SK-N-SH (cell line): ENCODE measurements around the gene PPARGC1A. TPM values are rescaled to one million over a fixed set of nuclear protein-coding genes. Genes with fewer than 3 reads are reported as not detected.

ENCODE experiments used
- CTCF ChIA-PET: fragments of 300-600, 350-600 bp; formaldehyde crosslinking; extraction: SDS; loops from one replicate; lab custom pipeline; 2021; lab: Yijun Ruan, JAX
- POLR2A ChIA-PET: fragments of 350-600 bp; sonication (Branson Sonifier 250); formaldehyde crosslinking; extraction: SDS; loops from one replicate; lab custom pipeline; 2020; ENCODE audit warnings: antibody characterized with exemption, inconsistent platforms; lab: Yijun Ruan, JAX
- DNase-seq: peaks from one replicate; pipeline ENCODE4 v3.0.0; 2012
- H2AFZ ChIP-seq: fragments of 200-600 bp; sonication (generic); 2 replicates; pipeline ENCODE4 v1.8.1; 2016; ENCODE audit warnings: antibody characterized with exemption, mild to moderate bottlenecking, low read depth
- H3F3A ChIP-seq: fragments of 200-600 bp; sonication (generic); replicated peaks from 2 replicates; pipeline ENCODE3; 2016; ENCODE audit warnings: antibody characterized with exemption, mild to moderate bottlenecking; ENCODE audit not compliant: insufficient read depth
- H3K27ac ChIP-seq, 2 experiments: fragments of 200-500 bp in 1 of 2; fragments of 200-600 bp in 1 of 2; sonication (Bioruptor generic) in 1 of 2; sonication (generic), shearing (Covaris generic) in 1 of 2; 2 replicates each; pipeline versions ENCODE4 v1.5.1 to v1.6.1; 2014 to 2016; ENCODE audit warnings: low read depth in 2 of 2, inconsistent platforms in 1 of 2, low read length in 1 of 2, mild to moderate bottlenecking in 1 of 2, mixed read lengths in 1 of 2
- H3K27me3 ChIP-seq: fragments of 200-600 bp; sonication (generic), shearing (Covaris generic); 2 replicates; pipeline ENCODE4 v1.6.1; 2016; ENCODE audit warnings: mixed run types; ENCODE audit not compliant: insufficient read depth
- H3K36me3 ChIP-seq, 2 experiments: fragments of 200-500 bp in 1 of 2; fragments of 200-600 bp in 1 of 2; sonication (Bioruptor generic) in 1 of 2; sonication (generic) in 1 of 2; replicated peaks in 1 of 2; 2 replicates each; pipeline versions ENCODE3 to v1.5.1; 2014 to 2016; ENCODE audit warnings: low read length in 1 of 2, mild to moderate bottlenecking in 1 of 2; ENCODE audit not compliant: insufficient read depth in 2 of 2, control insufficient read depth in 1 of 2
- H3K4me1 ChIP-seq, 2 experiments: fragments of 200-500 bp in 1 of 2; fragments of 200-600 bp in 1 of 2; sonication (Bioruptor generic) in 1 of 2; sonication (generic), shearing (Covaris generic) in 1 of 2; 2 replicates each; pipeline versions ENCODE4 v1.5.1 to v1.6.1; 2014 to 2016; ENCODE audit warnings: low read depth in 1 of 2, low read length in 1 of 2, mixed run types in 1 of 2; ENCODE audit not compliant: insufficient read depth in 2 of 2, control insufficient read depth in 1 of 2
- H3K4me2 ChIP-seq: fragments of 200-600 bp; sonication (generic), shearing (Covaris generic); 2 replicates; pipeline ENCODE4 v1.6.1; 2017; ENCODE audit warnings: mixed run types
- H3K4me3 ChIP-seq, 2 experiments: fragments of 200-500 bp in 1 of 2; fragments of 200-600 bp in 1 of 2; sonication (Bioruptor generic) in 1 of 2; sonication (generic), shearing (Covaris generic) in 1 of 2; 2 replicates each; pipeline versions ENCODE4 v1.5.1 to v1.8.1; 2014 to 2016; ENCODE audit warnings: low read depth in 2 of 2, inconsistent platforms in 1 of 2, low read length in 1 of 2, mild to moderate bottlenecking in 1 of 2, mixed read lengths in 1 of 2, moderate library complexity in 1 of 2
- H3K79me2 ChIP-seq: fragments of 200-600 bp; sonication (generic); 2 replicates; pipeline ENCODE4 v1.8.1; 2017; ENCODE audit warnings: mild to moderate bottlenecking; ENCODE audit not compliant: insufficient read depth
- H3K9ac ChIP-seq: fragments of 200-600 bp; sonication (generic); 2 replicates; pipeline ENCODE4 v1.6.1; 2017; ENCODE audit warnings: mixed run types
- H3K9me2 ChIP-seq: fragments of 200-600 bp; sonication (generic); 2 replicates; pipeline ENCODE4 v1.6.1; 2017; ENCODE audit warnings: mixed run types
- H3K9me3 ChIP-seq: fragments of 200-600 bp; sonication (generic); 2 replicates; pipeline ENCODE4 v1.6.1; 2017; ENCODE audit warnings: mixed run types, mild to moderate bottlenecking, moderate library complexity
- H4K20me1 ChIP-seq: fragments of 200-600 bp; sonication (generic); 2 replicates; pipeline ENCODE4 v1.6.1; 2017; ENCODE audit warnings: mild to moderate bottlenecking, mixed run types; ENCODE audit not compliant: insufficient read depth
- CHD2 ChIP-seq: fragments of 150-350 bp; IDR thresholded peaks from 2 replicates; pipeline ENCODE4 v1.6.1; 2018; ENCODE audit warnings: low read length; ENCODE audit not compliant: partially characterized antibody
- EP300 ChIP-seq, 2 experiments: IDR thresholded peaks; 2 replicates each; pipeline versions ENCODE4 v1.4.0 to v1.6.1; 2012; ENCODE audit warnings: borderline replicate concordance in 1 of 2, low read depth in 1 of 2, low read length in 1 of 2
- EZH2phosphoT487 ChIP-seq: fragments of 200-600 bp; sonication (generic); IDR thresholded peaks from 2 replicates; pipeline ENCODE4 v1.6.1; 2017; ENCODE audit warnings: low read depth, mixed run types, mild to moderate bottlenecking, antibody characterized with exemption, moderate library complexity, borderline replicate concordance
- FOSL2 ChIP-seq: IDR thresholded peaks from 2 replicates; pipeline ENCODE4 v1.4.0; 2012; ENCODE audit warnings: low read depth, mild to moderate bottlenecking, moderate library complexity, borderline replicate concordance
- GABPA ChIP-seq: IDR thresholded peaks from 2 replicates; pipeline ENCODE4 v1.4.0; 2012; ENCODE audit warnings: low read depth, mild to moderate bottlenecking
- GATA2 ChIP-seq: sonication (generic); formaldehyde crosslinking; IDR thresholded peaks from 2 replicates; pipeline ENCODE4 v1.5.0; 2020; ENCODE audit warnings: mild to moderate bottlenecking, missing genetic modification reagents
- NFIC ChIP-seq: IDR thresholded peaks from 2 replicates; pipeline ENCODE4 v1.4.0; 2012; ENCODE audit warnings: borderline replicate concordance
- NRF1 ChIP-seq: IDR thresholded peaks from 2 replicates; pipeline ENCODE4 v1.6.1; 2012; ENCODE audit warnings: low read depth, mild to moderate bottlenecking, low read length
- POLR2AphosphoS5 ChIP-seq: IDR thresholded peaks from 2 replicates; pipeline ENCODE4 v1.6.1; 2012; ENCODE audit warnings: low read depth, low read length
- RAD21 ChIP-seq: IDR thresholded peaks from 2 replicates; pipeline ENCODE4 v1.6.1; 2012; ENCODE audit warnings: mild to moderate bottlenecking, low read length
- RCOR1 ChIP-seq: fragments of 150-350 bp; IDR thresholded peaks from 2 replicates; pipeline ENCODE4 v1.6.1; 2017; ENCODE audit warnings: antibody characterized with exemption, low read length
- RFX5 ChIP-seq: IDR thresholded peaks from 2 replicates; pipeline ENCODE4 v1.6.1; 2012; ENCODE audit warnings: mild to moderate bottlenecking, improper control_type of control experiment, low read length
- RXRA ChIP-seq: IDR thresholded peaks from 2 replicates; pipeline ENCODE4 v1.4.0; 2012; ENCODE audit warnings: low read depth, mild to moderate bottlenecking, borderline replicate concordance
- SIN3A ChIP-seq: IDR thresholded peaks from 2 replicates; pipeline ENCODE4 v1.6.1; 2012; ENCODE audit warnings: low read depth, mild to moderate bottlenecking, low read length, moderate library complexity, borderline replicate concordance
- TAF1 ChIP-seq: IDR thresholded peaks from 2 replicates; pipeline ENCODE4 v1.6.1; 2012; ENCODE audit warnings: low read depth, mild to moderate bottlenecking, low read length, moderate library complexity, borderline replicate concordance
- YY1 ChIP-seq: IDR thresholded peaks from 2 replicates; pipeline ENCODE4 v1.4.0; 2012; ENCODE audit warnings: low read depth, mild to moderate bottlenecking
- WGBS: methylation state at CpG from one replicate; pipeline ENCODE4 v1.1.6; 2017; ENCODE audit warnings: low lambda C conversion rate; 5-methylcytosine and 5-hydroxymethylcytosine counted together
- polyA plus RNA-seq, 3 experiments: library from polyadenylated mRNA; depleted of rRNA; stranded (reverse); fragments of >200 nt; gene quantifications; 2 replicates each; pipeline ENCODE4 v1.2.3, GENCODE V29; 2012
- TF ChIP-seq, protein P1 (sequence below): fragments of 150-350 bp; IDR thresholded peaks from 2 replicates; pipeline ENCODE4 v1.6.1; 2017; ENCODE audit warnings: antibody characterized with exemption, low read length, low read depth, borderline replicate concordance
- TF ChIP-seq, protein P2 (sequence below): IDR thresholded peaks from 2 replicates; pipeline ENCODE4 v1.4.0; 2012; ENCODE audit warnings: low read depth, borderline replicate concordance
- TF ChIP-seq, protein P3 (sequence below): IDR thresholded peaks from 2 replicates; pipeline ENCODE4 v1.4.0; 2012; ENCODE audit warnings: low read depth
- TF ChIP-seq, protein P4 (sequence below): IDR thresholded peaks from 2 replicates; pipeline ENCODE4 v1.4.0; 2012; ENCODE audit warnings: low read depth, borderline replicate concordance

Gene PPARGC1A
- polyA plus RNA-seq, 1 of the 3 experiments (the other 2 are of a cell fraction), result 0.07 TPM

DNA sequence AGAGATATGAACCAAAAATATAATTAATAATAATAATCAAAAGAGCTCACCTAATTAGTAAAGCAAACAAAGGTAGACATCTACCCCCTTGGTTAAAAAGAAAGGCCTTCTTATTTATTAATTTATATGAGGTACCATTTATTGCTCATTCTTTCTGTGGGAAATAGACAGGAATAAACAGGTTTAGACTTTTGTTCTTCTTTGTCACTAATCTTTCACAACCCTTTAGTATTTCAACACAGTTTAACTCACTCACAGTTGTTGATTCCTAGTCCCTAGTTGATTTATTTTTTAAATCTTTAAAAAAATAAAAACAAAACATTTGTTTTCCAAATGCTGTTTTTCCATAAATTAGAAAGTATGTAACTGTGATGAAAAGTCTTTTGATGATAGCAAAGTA is 5.6 kb downstream of the PPARGC1A start (continued):
- TF ChIP-seq, protein P1, sequence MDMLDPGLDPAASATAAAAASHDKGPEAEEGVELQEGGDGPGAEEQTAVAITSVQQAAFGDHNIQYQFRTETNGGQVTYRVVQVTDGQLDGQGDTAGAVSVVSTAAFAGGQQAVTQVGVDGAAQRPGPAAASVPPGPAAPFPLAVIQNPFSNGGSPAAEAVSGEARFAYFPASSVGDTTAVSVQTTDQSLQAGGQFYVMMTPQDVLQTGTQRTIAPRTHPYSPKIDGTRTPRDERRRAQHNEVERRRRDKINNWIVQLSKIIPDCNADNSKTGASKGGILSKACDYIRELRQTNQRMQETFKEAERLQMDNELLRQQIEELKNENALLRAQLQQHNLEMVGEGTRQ, result no peak
- TF ChIP-seq, all 33 proteins: peak for 0

DNA sequence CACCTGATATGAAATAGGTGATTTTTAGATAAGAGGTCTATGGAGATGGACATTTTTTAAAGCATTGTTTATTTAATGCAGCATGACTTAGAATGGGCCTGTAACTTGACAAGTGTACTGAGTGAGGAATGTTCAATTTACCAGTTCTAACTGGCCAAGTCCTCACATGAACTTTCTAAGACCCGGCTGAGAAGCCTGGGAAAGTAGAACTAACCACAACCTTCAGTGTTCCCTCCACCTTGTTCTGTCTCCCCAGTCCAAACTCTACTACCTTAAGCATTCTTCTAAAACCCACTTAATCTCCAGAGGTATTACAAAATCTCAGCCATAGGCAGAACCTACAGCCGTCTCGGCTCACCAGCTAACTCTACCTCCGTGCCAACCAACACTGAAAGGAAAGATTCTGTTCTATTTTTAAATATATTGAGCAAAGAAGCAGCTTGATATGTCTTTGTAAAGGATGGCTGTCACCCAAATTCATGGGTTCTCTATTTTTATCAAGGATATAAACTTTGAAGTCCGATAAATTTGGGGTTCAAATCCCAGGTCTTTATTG is 6.8 kb downstream of the PPARGC1A start:
- no peak for DNase-seq
- ChIA-PET CTCF (no interaction called here), POLR2A (no interaction called here)
- Histone ChIP-seq H3K4me3 (no peak overlapping the region), H2AFZ (no peak overlapping the region), H3K4me2 (no peak overlapping the region), H3K9me2 (no peaks in the 10 kb centered on the region), H3K27ac (no peak overlapping the region), H3F3A (no peaks in the 10 kb centered on the region), H3K9me3 (no peaks in the 10 kb centered on the region), H3K36me3 (no peaks in the 10 kb centered on the region), H3K9ac (no peak overlapping the region), H3K4me1 (peaks cover 0 to 17% of the 10 kb centered on the region in 2 experiments; a peak in 2 of 4 replicates), H3K27me3 (no peaks in the 10 kb centered on the region), H4K20me1 (no peaks in the 10 kb centered on the region), H3K79me2 (no peaks in the 10 kb centered on the region)
- TF ChIP-seq YY1 (no peak), EZH2phosphoT487 (no peak), RCOR1 (no peak), TAF1 (no peak), NRF1 (no peak), NFIC (no peak), RFX5 (no peak), EP300 (IDR thresholded peaks at IDR 0.05; ENCODE audit: borderline replicate concordance in 1 of 2, low read depth in 1 of 2, low read length in 1 of 2) (no peak), RXRA (no peak), FOSL2 (no peak)
- TF ChIP-seq, protein P1, result no peak
- WGBS, result 59% methylated on average over 5 of the region's 5 CpGs

DNA sequence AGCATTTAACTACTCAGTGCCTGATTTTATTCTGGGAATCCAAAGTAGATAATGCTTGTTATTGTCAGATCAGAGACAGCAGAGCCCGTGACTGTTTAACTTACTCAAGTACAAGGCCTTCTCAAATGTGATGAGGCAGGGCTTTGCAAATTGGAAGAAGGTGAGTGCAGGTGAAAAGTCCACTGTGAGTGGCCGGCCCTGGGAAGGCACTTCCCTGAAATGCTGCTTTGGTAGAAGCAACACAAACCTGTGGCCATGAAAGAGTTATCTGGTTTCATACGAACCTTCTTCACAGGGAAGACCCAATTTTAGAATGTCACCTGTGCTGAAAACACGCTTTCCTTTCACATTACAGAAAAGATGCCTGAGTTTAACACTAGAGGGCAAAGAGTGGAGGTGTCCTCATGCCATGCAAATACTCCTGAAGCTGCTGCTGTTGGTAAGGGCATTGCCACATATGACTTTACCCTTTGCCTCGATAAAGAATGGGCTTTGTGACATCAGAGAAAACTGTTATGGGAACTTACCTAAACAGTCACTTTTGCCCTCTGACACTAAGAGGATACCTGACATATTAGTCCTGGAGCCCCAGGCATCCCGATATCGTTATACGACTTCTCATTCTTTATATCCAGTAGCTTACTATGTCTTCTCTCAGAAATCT is 8.0 kb downstream of the PPARGC1A start:
- Histone ChIP-seq H3K36me3 (no peaks in the 10 kb centered on the region), H3K9me3 (no peaks in the 10 kb centered on the region), H3K4me2 (no peak overlapping the region), H2AFZ (no peak overlapping the region), H3K79me2 (no peaks in the 10 kb centered on the region), H3K4me1 (peaks cover 0 to 11% of the 10 kb centered on the region in 2 experiments; a peak in 2 of 4 replicates), H4K20me1 (no peaks in the 10 kb centered on the region), H3K27me3 (no peaks in the 10 kb centered on the region), H3K9ac (no peak overlapping the region), H3F3A (no peaks in the 10 kb centered on the region), H3K9me2 (no peaks in the 10 kb centered on the region), H3K4me3 (no peak overlapping the region), H3K27ac (no peak overlapping the region)
- no peak for TF ChIP-seq YY1
- TF ChIP-seq, protein P2, sequence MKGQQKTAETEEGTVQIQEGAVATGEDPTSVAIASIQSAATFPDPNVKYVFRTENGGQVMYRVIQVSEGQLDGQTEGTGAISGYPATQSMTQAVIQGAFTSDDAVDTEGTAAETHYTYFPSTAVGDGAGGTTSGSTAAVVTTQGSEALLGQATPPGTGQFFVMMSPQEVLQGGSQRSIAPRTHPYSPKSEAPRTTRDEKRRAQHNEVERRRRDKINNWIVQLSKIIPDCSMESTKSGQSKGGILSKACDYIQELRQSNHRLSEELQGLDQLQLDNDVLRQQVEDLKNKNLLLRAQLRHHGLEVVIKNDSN, result no peak
- TF ChIP-seq SIN3A, result no peak
- no peak for TF ChIP-seq TAF1
- no peak for TF ChIP-seq GABPA
- TF ChIP-seq EP300 (IDR thresholded peaks at IDR 0.05; ENCODE audit: borderline replicate concordance in 1 of 2, low read depth in 1 of 2, low read length in 1 of 2), result no peak
- TF ChIP-seq, protein P3, sequence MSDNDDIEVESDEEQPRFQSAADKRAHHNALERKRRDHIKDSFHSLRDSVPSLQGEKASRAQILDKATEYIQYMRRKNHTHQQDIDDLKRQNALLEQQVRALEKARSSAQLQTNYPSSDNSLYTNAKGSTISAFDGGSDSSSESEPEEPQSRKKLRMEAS, result no peak
- TF ChIP-seq FOSL2, result no peak
- TF ChIP-seq CHD2, result no peak
- no peak for TF ChIP-seq EZH2phosphoT487
- TF ChIP-seq, protein P4, sequence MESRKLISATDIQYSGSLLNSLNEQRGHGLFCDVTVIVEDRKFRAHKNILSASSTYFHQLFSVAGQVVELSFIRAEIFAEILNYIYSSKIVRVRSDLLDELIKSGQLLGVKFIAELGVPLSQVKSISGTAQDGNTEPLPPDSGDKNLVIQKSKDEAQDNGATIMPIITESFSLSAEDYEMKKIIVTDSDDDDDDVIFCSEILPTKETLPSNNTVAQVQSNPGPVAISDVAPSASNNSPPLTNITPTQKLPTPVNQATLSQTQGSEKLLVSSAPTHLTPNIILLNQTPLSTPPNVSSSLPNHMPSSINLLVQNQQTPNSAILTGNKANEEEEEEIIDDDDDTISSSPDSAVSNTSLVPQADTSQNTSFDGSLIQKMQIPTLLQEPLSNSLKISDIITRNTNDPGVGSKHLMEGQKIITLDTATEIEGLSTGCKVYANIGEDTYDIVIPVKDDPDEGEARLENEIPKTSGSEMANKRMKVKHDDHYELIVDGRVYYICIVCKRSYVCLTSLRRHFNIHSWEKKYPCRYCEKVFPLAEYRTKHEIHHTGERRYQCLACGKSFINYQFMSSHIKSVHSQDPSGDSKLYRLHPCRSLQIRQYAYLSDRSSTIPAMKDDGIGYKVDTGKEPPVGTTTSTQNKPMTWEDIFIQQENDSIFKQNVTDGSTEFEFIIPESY, result no peak
- TF ChIP-seq RAD21, result no peak
- TF ChIP-seq GATA2 (CRISPR knock-in tag), result no peak
- TF ChIP-seq POLR2AphosphoS5, result no peak
- ChIA-PET CTCF (no interaction called here), POLR2A (no interaction called here)
- 50% methylated on average over 7 of the region's 8 CpGs for whole genome bisulfite sequencing
- DNase-seq, result no peak
